Astrocyte of the spinal cord (primary cell): ENCODE data around the gene FYN.

Experiments used
- DNase-seq: peaks from one replicate; pipeline ENCODE4 v3.0.0; 2011; ENCODE audit warnings: low read depth, low spot score
- H3K4me3 ChIP-seq: 2 replicates; pipeline ENCODE4 v1.5.1; 2011; ENCODE audit warnings: low read depth, mild to moderate bottlenecking, low read length, moderate library complexity
- CTCF ChIP-seq: IDR thresholded peaks from 2 replicates; pipeline ENCODE4 v1.5.1; 2012; ENCODE audit warnings: low read depth, mild to moderate bottlenecking, low read length, inconsistent platforms
- in situ Hi-C: cut with HindIII; loops from 2 replicates; pipeline ENCODE4 v1.10.0; 2017; ENCODE audit warnings: low sequenced_read_pairs

FYN gene

DNA sequence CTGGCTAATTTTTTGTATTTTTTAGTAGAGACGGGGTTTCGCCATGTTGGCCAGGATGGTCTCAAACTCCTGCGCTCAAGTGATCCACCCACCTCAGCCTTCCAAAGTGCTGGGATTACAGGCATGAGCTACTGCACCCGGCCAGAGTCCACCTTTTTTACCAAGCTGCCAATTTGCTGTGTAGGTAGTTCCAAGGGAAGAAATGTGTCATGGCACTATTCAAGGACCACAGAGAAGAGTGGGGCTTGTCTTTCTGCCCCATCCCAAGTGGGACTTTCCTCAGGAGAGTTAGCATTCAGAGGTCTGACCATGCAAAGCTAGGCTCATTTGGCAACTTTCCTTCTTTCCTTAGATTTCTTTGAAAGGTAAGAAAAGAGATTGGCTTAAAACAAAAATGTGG is 155.6 kb downstream of the FYN start:
- in situ Hi-C loops = no loop called here
- DNase-seq = no peak
- no peak overlapping the region for H3K4me3 ChIP-seq
- TF ChIP-seq CTCF = no peak

- no peak for DNase-seq
- no peak for TF ChIP-seq CTCF
- in situ Hi-C loops = no loop called here
- H3K4me3 ChIP-seq = no peak overlapping the region
Observed at GRCh38 chr6:111716325-111716724, 156.9 kb downstream of the FYN start.

GRCh38 chr6:111715321-111715720 is 157.9 kb downstream of the FYN start:
- no peak overlapping the region for H3K4me3 ChIP-seq
- no peak for DNase-seq
- in situ Hi-C loops = no loop called here
- no peak for TF ChIP-seq CTCF

- in situ Hi-C loops = no loop called here
- DNase-seq = no peak
- H3K4me3 ChIP-seq = no peak overlapping the region
- no peak for TF ChIP-seq CTCF
Observed at GRCh38 chr6:111714416-111715270, 158.6 kb downstream of the FYN start.

- DNase-seq = no peak
- TF ChIP-seq CTCF = no peak
- in situ Hi-C loops = no loop called here
- H3K4me3 ChIP-seq = no peak overlapping the region
Observed at GRCh38 chr6:111713811-111714210, 159.4 kb downstream of the FYN start.

GRCh38 chr6:111713236-111713635 is 160.0 kb downstream of the FYN start:
- no peak overlapping the region for H3K4me3 ChIP-seq
- no peak for TF ChIP-seq CTCF
- in situ Hi-C loops = no loop called here
- no peak for DNase-seq
